GM13977 (cell line): Measurements from ENCODE around the gene HAO2.
"Not testable (repeated sequence)": the region's sequence is repeated elsewhere in the genome, so short reads cannot be mapped to it uniquely, and the experiment has no call there.

Experiments used
- DNase-seq: peaks from one replicate; pipeline ENCODE4 v3.0.0; 2012; ENCODE audit warnings: low spot score
- in situ Hi-C: fragments of 300-500 bp; cut with MboI; formaldehyde crosslinking; loops from one replicate; pipeline ENCODE4 v1.12.0; 2022; ENCODE audit warnings: low sequenced_read_pairs, low pct_unique_long_range_greater_than_20kb, mixed read lengths, inconsistent platforms; ENCODE audit not compliant: unreplicated experiment
- TF ChIP-seq, protein P1 (sequence below): IDR thresholded peaks from 2 replicates; pipeline ENCODE4 v1.5.1; 2012; ENCODE audit warnings: mild to moderate bottlenecking, control low read depth; ENCODE audit not compliant: insufficient read depth; ENCODE audit errors: extremely low read depth, missing control alignments

Gene HAO2

GRCh38 chr1:119341372-119341947, 27.1 kb upstream of the HAO2 start:
- in situ Hi-C loops = no loop called here
- TF ChIP-seq, protein P1, sequence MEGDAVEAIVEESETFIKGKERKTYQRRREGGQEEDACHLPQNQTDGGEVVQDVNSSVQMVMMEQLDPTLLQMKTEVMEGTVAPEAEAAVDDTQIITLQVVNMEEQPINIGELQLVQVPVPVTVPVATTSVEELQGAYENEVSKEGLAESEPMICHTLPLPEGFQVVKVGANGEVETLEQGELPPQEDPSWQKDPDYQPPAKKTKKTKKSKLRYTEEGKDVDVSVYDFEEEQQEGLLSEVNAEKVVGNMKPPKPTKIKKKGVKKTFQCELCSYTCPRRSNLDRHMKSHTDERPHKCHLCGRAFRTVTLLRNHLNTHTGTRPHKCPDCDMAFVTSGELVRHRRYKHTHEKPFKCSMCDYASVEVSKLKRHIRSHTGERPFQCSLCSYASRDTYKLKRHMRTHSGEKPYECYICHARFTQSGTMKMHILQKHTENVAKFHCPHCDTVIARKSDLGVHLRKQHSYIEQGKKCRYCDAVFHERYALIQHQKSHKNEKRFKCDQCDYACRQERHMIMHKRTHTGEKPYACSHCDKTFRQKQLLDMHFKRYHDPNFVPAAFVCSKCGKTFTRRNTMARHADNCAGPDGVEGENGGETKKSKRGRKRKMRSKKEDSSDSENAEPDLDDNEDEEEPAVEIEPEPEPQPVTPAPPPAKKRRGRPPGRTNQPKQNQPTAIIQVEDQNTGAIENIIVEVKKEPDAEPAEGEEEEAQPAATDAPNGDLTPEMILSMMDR = no peak
- no peak for DNase-seq

DNA sequence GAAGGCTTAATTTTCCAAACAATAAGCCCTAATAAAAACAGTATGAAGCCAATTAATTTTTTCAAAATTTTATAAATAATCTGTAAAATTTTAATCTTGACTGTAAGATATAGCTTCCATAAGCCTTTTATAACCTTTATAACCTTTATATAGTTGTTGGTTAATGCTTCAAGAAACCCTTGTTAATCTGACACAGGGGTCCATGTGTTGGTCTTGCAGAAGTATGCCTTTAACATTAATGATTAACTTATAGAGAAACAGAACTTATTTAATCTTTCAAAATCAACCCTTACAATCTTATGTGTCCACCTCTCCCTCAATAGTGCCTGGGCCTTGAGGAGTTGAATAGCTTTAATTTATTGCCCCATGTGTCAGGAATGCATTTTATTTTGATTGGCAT, 23.2 kb upstream of the HAO2 start:
- in situ Hi-C loops = no loop called here
- TF ChIP-seq, protein P1 = no peak
- DNase-seq = no peak

DNA sequence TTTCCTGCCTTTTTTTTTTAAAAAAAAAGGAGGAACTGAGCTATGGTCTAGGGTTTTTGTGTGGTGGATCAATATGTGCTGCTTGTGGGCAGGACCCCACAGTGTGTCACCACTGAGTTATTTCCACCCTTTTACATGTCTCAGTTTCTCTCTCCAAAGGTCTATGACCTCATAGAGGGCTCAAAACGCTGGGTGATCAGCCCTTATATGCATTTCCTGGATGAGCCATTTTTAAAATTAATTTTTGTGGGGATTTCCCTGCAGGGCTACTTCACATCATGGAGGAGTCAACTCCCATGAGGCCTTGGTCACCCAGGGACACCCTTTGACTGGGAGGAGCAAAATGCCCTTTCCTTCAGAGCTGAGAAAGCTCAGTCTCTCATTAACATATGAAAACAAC, 20.7 kb upstream of the HAO2 start:
- no peak for DNase-seq
- TF ChIP-seq, protein P1 = no peak
- in situ Hi-C loops = no loop called here

GRCh38 chr1:119348941-119349340, 19.6 kb upstream of the HAO2 start:
- in situ Hi-C loops = no loop called here
- TF ChIP-seq, protein P1 = no peak

DNA sequence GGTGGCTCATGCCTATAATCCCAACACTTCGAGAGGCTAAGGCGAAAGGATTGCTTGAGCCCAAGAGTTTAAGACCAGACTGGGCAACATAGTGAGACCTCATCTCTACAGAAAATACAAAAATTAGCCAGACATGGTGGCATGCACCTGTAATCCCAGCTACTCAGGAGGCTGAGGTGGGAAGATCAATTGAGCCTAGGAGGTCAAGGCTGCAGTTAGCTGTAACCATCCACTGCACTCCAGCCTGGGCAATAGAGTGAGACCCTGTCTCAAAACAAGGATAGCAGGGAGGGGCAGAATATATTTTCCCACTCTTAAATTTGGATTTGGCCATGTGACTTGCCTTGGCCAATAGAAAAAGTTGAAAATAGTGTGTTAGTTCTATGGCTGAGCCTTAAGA, 17.7 kb upstream of the HAO2 start:
- in situ Hi-C loops, DNase-seq: not testable (repeated sequence)

More at GRCh38 chr1:119348941-119349340, 19.6 kb upstream of the HAO2 start:
- no peak for DNase-seq

- no peak for DNase-seq
- TF ChIP-seq, protein P1 = no peak
- in situ Hi-C loops = no loop called here
These were observed 16.6 kb upstream of the HAO2 start for GRCh38 chr1:119351997-119352396.

- TF ChIP-seq, protein P1 = no peak
- in situ Hi-C loops = no loop called here
- DNase-seq = no peak
These were observed 14.7 kb upstream of the HAO2 start for GRCh38 chr1:119353836-119354235.
